Fibroblast of the conjunctiva (primary cell): ENCODE results near the gene EIF5B.
"Not testable (repeated sequence)": the region's sequence is repeated elsewhere in the genome, so short reads cannot be mapped to it uniquely, and the experiment has no call there.

Experiments
- DNase-seq: peaks from one replicate; pipeline ENCODE4 v3.0.0-alpha.2; 2010; ENCODE audit warnings: low read depth

The EIF5B gene, protein sequence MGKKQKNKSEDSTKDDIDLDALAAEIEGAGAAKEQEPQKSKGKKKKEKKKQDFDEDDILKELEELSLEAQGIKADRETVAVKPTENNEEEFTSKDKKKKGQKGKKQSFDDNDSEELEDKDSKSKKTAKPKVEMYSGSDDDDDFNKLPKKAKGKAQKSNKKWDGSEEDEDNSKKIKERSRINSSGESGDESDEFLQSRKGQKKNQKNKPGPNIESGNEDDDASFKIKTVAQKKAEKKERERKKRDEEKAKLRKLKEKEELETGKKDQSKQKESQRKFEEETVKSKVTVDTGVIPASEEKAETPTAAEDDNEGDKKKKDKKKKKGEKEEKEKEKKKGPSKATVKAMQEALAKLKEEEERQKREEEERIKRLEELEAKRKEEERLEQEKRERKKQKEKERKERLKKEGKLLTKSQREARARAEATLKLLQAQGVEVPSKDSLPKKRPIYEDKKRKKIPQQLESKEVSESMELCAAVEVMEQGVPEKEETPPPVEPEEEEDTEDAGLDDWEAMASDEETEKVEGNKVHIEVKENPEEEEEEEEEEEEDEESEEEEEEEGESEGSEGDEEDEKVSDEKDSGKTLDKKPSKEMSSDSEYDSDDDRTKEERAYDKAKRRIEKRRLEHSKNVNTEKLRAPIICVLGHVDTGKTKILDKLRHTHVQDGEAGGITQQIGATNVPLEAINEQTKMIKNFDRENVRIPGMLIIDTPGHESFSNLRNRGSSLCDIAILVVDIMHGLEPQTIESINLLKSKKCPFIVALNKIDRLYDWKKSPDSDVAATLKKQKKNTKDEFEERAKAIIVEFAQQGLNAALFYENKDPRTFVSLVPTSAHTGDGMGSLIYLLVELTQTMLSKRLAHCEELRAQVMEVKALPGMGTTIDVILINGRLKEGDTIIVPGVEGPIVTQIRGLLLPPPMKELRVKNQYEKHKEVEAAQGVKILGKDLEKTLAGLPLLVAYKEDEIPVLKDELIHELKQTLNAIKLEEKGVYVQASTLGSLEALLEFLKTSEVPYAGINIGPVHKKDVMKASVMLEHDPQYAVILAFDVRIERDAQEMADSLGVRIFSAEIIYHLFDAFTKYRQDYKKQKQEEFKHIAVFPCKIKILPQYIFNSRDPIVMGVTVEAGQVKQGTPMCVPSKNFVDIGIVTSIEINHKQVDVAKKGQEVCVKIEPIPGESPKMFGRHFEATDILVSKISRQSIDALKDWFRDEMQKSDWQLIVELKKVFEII

DNA sequence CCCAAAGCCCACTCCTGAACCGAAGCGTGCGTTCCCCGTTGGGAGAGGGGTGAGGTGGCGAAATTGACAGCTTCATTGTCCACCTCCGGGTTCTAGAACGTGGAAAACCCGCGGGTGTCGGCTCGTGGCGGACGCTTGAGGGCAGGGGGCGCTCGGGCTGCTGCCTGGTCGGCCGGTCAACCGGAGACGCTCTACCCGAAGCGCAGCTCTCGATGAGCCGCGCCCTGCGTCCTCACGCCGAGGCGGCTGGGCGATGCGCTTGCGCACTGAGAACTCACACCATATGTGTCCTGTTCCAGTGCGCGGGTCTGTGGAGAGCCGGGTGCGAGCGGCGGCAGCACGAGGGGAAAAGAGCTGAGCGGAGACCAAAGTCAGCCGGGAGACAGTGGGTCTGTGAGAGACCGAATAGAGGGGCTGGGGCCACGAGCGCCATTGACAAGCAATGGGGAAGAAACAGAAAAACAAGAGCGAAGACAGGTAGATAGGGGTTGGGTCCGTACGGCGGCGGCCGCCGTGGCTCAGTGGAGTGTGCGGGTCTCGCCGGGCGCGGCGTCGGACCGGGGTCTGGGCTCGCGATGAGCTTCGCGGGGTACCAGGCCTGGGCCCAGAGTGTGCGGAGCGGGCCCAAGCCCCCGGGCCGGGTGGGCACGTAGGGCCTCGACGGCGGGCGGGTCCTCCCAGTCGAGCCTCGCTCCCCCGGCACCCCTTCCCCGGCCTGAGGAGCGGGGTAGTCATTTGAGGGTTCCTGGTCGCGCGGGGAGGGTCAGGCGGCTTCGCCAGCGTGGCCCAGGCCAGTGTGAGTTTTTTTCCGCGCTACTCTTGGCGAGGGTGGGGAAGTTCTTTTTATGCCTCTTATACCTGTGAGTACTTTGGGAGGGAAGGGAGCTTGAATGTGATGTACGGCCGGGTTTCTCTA, at the start of gene EIF5B:
EIF5B (plus strand) TSS at position 277 of the 916 bp plus-strand sequence; CDS start at position 443, 166 bp downstream.
- DNase-seq, result peak; percentile 95

DNA sequence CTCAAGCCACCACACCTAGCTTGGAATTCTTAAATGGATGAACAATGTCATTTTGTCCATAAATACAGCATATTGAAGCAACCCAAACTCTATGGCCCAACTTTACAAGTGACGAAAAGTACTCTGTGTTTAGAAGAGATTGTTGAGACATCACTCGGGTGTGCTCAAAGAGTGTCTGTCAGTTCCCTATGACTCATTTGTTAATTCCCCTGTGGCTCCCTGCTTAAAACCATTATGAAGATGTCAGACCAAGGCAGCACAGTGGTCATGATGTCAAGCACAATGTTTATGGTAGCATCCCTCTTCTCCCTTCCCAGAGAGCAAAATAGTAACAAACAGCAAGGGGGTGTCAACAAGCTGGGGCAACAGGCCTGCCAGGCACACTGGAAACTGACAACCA, 39.2 kb upstream of the EIF5B start:
- peak; percentile 5 for DNase-seq

DNA sequence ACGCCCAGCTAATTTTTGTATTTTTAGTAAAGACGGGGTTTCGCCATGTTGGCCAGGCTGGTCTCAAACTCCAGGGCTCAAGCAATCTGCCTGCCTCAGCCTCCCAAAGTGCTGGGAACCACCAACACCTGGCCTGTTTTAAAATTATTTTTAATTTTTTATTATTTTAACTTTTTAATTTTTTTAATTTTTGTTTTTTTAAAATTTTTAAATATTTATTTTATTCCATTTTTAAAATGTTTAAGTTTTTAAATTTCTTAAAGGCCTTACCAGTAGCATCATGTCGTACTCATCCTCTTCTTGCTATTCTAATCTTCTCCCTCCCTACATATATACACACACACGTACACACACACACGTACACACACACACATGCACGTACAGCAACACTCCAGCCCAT, 37.6 kb upstream of the EIF5B start:
- no peak for DNase-seq

GRCh38 chr2:99301097-99301496, 36.1 kb upstream of the EIF5B start, which contains the start of gene LYG1:
TSS of gene LYG1 (minus strand) at chr2:99301197. CDS start at chr2:99295670, 5,527 bp downstream.
- DNase-seq, result not testable (repeated sequence)

DNA sequence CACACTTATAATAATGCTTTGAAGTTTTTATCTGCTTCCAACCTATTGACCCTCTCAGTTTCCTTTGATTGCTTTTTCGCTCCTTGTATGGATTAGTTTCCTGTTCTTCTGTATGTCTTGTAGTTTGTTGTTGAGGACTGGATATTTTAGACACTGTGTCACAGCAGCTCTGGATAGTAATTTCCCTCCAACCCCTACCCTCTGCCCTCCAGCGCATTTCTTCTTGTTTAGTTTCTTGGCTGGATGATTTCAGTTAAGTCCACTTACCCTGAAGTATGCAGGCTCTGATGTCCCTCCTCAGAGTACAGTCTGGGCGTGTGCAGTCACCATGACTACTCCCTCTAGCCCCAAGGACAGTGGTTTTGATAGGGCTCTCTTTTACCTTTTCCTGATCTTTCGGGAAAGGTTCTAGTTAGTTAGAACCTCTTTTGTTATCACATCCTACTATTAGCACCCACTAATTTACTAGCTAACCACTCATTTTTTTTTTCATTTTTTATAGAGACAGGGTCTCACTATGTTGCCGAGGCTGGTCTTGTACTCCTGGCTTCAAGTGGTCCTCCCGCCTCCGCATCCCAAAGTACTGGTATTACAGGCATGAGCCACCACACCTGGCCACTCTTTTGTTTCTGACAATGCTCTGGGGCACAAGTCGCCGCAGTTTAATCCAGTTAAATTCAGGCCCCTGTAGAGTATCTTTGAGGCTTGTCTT, 19.9 kb upstream of the EIF5B start:
- no peak for DNase-seq

DNA sequence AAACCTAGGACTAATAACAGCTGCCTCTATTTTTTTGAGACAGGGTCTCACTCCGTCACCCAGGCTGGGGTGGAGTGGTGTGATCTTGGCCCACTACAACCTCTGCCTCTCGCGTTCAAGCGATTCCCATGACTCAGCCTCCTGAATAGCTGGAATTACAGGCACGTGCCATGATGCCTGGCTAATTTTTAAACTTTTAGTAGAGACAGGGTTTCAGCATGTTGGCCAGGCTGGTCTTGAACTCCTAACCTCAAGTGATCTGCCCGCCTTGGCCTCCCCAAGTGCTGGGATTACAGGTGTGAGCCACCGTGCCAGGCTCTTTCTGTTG, 19.4 kb upstream of the EIF5B start:
- DNase-seq, result not testable (repeated sequence)

- DNase-seq, result no peak
These were observed 11.8 kb upstream of the EIF5B start for GRCh38 chr2:99325384-99325783.

DNA sequence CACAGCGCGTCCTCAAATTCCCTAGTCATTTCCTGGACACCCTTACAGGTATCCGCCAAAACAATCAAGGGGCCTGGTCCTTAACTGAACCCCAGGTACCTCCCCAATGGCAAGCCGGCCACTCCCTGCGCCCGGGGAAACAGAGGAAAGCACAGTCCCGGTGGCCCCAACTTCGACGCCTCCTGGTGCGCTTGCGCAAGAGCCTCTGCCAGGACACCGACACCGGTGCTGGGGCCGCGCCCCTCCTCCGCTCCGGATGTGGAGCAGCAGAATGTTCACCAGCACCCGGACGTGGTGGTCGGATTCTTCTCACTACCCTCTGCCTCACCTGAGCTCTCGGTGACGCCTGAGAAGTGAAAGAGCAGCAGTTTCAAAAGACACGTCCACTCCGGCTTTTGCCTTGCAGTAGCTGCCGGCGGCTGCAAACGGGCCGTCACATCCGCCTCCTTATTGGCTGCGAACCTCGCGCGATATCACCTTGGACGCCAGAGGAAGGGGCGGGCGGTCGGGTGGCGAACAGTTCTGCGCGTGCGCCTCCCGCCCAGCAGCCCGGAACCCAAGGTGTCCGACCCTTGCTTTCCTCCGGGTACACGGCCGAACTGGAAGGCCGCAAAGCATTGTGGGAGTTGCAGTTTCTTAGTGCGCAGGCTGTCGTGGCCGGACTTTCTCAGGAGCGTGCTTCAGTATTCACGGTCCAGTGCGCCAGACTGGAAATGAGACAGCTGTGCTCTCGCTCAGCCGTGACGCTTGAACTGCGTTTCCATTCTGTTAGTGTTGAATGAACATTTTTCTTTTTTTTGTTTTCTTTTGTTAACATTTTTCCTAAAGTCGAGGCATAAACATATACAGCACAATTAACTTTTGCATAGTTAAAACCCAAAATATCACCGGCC, 1.0 kb upstream of the EIF5B start, which contains the start of gene TXNDC9:
TXNDC9 (minus strand) TSS at position 423 of the 893 bp plus-strand sequence. CDS start 3,123 bp downstream, outside the sequence.
- peak; percentile 99 for DNase-seq

DNA sequence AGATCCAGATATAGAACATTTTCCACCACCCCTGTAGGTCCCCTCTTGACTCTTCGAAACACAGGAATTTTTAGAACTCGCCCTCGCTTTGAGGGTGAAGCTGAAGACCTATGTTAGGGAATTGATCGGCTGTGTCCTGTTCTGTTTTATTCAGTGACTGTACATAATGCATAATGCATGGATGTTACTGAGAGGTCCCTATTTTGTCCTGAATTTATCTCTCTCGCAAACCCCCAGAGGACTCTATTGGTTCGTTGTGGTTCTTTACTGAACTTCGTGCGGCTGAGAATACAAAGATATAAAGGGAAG, 431 bp upstream of the EIF5B start:
- DNase-seq, result no peak

DNA sequence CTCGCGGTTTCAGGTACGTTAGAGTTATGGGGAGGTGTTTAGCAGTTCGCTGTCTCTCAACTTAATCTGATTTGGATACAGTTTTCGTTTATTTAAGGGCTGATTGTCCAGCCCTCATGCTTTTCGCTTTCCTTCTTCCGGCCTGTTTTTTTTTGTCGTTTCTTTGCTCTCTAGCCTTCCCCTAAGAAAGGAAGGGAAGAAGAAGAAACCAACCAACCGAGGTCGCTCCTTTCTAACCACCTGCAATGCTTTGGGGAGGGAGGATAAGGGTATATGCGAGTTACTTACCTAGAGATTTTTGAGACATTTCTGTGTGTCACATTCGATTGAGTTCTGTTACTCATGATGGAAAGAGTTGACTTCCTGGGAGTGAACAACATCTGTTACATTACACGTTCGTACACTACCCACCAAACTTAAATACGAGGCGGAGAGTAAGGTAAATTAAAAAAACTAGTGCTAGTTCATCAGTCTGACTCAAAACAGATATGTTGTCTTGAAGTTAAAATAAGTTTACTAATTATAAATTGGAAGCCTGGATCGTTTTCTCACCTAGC, 918 bp downstream of the EIF5B start:
- no peak for DNase-seq

DNA sequence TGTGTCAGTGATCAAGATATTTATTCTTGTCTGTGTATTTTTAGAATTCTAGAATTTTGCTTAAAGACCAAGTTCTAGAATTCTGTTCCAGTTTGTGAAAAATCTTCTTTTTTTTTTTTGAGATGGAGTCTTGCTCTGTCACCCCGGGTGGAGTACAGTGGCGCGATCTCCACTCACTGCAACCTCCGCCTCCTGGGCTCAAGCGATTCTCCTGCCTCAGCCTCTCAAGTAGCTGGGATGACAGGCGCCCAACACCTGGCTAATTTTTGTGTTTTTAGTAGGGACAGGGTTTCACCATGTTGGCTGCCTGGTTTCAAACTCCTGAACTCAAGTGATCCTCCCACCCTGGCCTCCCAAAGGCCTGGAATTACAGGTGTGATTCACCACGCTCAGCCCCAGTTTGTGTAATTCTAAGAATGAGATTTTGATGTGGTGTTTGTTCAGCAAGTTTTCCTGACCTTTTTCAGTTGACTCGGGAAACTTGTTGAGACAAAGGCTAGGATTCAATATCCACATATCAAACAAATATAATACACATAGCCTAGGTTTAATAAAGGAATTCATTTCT, 3.6 kb downstream of the EIF5B start:
- no peak for DNase-seq

DNA sequence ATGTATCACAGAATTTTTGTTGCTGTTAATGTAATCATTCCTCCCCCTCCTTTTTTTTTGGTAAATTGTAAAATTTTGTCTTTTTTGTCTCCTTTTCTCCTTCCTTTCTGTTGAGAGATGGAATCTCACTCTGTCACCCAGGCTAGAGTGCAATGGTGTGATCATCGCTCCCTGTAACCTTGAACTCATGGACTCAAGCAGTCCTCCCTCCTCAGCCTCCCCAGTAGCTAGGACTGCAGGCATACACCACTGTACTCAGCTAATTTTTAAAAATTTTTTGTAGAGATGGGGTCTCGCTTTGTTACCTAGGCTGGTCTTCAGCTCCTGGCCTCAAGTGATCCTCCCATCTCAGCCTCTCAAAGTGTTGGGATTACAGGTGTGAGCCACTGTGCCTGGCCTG, 5.3 kb downstream of the EIF5B start:
- DNase-seq, result no peak

GRCh38 chr2:99345446-99345845, 8.3 kb downstream of the EIF5B start:
- not testable (repeated sequence) for DNase-seq

DNA sequence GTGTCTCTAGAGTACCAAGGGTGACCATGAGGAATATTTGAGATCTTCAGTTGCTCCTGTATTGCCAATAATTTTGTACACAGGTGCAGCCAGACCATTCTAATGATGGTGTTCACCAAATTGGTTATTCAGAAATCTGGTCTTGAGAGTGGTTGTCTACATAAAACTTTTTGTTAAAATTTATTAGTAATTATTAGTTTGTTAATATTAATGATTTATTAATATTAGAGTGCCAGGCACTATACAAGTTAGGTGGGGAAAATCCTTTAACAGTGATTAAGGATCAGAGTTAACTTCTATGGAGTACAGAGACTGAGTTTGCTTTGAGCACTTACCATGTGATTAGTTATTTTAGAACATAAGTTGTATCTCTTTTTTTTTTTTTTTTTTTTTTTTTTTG, 9.0 kb downstream of the EIF5B start:
- DNase-seq, result no peak

DNA sequence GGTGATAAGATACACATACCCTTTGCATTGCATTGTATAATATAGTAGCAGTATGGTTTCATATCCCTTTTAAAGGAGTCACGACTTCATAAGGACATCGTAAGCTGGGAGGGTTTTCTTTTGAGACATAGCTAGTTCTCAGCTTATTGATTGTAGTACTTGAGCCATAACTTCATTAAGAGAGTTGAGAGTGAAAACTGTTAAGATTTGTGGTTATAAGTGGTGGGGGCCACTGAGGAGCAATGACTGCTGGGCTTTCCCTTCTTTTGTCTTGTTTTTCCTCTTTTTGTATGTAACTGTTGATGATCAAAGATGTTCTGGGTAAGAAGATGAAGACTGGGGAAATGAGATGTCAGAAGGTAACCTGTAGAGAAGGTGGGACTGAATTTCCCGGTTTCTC, 11.0 kb downstream of the EIF5B start:
- DNase-seq, result no peak

GRCh38 chr2:99350194-99350593, 13.0 kb downstream of the EIF5B start:
- no peak for DNase-seq

DNA sequence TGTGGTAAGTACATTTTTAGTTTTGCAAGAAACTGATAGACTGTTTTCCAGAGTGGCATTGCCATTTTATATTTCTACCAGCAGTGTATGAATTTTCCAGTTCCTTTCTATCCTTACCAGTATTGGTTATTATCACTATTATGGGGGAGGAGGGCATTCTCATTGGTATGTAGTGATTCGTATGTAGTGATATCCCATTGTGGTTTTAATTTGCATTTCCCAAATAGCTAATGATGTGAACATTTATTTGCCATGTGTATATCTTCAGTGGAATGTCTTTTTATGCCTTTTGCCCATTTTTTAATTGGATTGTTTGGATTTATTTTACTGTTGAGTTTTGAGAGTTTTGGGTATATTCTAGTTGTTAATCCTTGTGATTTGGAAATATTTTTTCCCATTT, 16.9 kb downstream of the EIF5B start:
- no peak for DNase-seq

DNA sequence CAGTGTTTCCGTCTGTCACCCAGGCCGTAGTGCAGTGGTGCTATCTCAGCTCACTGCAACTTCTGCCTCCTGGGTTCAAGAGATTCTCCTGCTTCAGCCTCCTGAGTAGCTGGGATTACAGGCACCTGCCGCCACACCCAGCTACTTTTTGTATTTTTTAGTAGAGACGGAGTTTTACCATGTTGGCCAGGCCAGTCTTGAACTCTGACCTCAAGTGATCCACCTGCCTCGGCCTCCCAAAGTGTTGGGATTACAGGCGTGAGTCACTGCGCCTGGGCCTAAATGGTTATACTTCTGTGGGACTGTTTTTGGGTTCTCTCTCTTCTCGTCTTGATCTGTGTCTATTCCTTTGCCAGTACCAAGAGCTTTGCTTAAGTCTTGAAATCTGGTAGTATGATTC, 17.6 kb downstream of the EIF5B start:
- not testable (repeated sequence) for DNase-seq

GRCh38 chr2:99356853-99357252, 19.7 kb downstream of the EIF5B start:
- DNase-seq, result no peak
